Stimulated activated naive CD4-positive, alpha-beta T cell (primary cell): ENCODE measurements around the gene KIF23.

Experiments
- DNase-seq, 6 experiments: peaks; one replicate each; lab custom pipeline; 2025; lab: John Stamatoyannopoulos, UW

The KIF23 gene

DNA sequence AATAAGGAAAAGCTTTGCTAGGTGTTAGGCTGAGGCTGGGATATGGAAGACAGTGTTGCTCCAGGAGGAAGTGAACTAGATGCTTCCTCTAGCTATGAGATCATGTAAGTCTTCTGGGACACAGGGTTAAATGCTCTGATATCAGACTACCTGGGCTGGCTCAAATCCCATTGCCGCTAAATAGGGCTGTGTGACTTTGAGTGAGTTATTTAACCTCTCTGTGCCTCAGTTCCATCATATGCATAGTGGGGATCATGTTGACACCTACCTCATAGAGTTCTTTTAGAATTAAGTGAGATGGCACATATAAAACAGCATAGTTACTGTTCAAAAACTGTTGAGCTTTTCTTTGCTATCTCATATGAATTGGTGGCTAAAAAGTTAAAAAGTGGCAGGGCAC lies 51.1 kb downstream of the KIF23 start:
- DNase-seq: no peak

GRCh38 chr15:69466733-69467132 lies 52.6 kb downstream of the KIF23 start:
- DNase-seq: no peak

GRCh38 chr15:69467636-69468035 lies 53.5 kb downstream of the KIF23 start:
- DNase-seq: no peak

DNA sequence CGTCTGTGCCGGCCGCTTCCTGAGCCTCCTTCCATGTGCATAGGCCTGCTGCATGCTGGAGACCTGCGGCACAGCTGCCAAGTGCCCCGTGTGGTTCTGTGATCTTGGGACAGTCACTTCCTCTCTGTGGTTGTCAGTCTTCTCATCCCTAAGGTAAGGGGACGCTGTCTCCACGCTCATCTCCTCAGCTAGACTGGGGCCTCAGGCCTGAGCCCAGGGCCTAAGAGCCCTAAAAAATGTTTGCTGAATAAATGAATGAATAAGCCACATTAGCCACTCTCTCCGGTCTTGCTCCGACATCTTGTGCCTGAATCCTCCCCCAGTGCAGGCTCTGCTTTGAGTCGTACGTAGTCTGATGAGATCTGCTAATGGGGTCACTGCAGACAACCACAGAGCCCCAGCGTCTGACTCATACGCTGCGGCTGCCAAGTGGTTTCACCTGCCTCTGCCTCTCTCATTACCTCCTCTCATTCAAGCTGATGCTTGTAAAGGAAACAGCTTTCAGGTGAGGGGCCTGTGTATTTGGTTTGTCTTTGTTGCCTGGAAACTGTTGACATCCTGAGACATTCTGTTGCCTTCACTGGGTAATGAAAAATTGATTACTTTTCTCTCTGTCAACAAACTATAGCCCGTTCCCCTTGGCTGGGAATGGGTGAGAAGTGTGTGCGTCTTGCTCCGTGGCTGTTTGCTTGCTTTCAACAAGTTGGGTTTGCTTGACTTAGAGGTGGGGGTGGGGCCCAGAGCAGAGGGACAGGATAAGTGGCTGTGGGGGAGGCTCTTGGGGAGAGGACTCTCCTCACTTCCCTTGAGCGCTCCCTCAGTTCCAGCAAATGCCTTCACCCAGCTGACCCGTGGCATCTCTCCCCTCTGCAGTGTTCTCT lies 54.3 kb downstream of the KIF23 start:
- peak; percentile 60 to 88 (median 76) for DNase-seq

DNA sequence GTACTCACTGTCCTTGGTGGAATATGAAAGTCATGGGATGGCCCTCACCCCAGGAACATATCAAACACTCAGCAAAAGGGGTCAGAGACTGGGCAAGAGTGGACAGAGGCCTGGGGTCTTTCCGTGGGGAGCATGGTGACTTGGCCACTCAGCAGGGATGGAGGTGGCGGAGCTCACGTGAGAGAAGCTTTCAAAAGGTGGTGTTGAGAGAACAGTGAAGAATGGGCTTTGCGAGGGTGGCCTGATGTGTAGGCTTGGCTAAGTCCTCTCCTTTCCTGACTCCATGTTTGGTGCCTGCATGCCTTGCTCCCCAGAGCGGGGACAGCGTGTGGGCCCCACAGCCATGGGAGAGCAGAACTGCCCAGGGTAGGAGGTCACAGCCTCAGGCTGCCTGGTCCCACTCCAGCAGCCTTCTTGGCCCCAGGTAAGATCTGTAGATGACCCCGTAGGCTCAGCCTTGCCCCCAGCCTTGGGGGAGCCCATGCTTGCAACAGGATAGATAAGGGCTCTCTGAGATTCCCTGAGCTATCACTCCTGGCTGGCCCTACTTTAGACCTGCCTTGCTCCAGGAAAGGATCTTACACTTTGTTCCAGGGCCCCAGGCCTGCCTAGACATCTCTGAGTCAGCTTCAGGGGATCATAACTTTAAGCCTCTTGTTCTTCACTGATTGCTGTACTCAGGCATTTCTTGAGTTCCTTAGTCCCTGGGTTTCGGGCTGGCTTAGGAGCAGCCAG lies 55.5 kb downstream of the KIF23 start:
- no peak for DNase-seq

- no peak for DNase-seq
These were observed 57.9 kb downstream of the KIF23 start for GRCh38 chr15:69472046-69472445.

GRCh38 chr15:69472562-69472961 lies 58.4 kb downstream of the KIF23 start:
- no peak for DNase-seq

DNA sequence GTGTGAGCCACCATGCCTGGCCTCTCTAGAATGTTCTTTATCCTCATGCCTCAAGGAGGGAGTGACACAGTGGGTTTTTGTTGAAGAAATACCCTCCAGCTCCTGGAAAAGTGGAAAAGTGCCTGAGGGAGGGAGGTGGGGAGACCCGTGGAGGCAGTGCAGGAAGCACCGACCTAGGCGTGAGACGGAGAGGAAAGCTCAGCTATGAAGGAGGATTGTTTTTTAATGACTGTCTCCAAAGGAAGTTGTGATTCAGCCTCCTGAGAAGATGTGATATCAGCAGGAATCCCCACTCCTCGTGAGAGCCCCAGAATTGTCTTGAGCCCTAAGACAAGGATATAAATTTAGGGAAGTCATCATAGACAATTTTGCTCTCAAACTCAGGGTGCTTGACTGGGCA lies 60.1 kb downstream of the KIF23 start:
- no peak for DNase-seq

- DNase-seq: no peak
These were observed 60.8 kb downstream of the KIF23 start for GRCh38 chr15:69474846-69475455.

DNA sequence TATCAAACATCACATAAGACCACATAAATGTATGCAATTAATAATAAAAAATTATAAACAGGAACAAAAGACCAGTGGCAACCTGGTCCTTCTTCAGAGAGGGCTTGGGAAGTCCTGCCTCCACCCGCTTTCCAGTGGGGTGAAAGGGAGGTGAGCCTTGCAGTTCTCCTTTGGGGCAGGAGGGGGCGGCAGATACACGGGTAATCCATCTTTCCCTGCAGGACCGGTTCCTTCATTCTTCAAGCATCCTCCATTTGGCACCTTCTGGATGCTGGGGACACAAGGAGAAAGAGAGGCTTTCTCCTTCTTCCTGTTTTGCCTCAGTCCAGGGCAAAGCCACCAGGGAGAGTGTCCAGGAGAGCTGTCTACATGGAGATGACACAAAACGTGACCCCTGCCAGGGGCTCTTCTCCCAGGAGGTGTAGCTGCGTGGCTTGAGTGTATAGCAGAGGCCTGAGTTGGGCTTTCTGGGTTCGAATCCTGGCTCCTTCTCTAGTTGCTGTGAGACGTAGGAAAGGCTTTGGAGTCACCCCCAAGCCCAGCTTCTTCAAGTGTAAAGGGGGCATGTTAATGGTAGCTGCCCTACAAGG lies 61.7 kb downstream of the KIF23 start:
- peak; percentile 21 to 76 (median 55) for DNase-seq

DNA sequence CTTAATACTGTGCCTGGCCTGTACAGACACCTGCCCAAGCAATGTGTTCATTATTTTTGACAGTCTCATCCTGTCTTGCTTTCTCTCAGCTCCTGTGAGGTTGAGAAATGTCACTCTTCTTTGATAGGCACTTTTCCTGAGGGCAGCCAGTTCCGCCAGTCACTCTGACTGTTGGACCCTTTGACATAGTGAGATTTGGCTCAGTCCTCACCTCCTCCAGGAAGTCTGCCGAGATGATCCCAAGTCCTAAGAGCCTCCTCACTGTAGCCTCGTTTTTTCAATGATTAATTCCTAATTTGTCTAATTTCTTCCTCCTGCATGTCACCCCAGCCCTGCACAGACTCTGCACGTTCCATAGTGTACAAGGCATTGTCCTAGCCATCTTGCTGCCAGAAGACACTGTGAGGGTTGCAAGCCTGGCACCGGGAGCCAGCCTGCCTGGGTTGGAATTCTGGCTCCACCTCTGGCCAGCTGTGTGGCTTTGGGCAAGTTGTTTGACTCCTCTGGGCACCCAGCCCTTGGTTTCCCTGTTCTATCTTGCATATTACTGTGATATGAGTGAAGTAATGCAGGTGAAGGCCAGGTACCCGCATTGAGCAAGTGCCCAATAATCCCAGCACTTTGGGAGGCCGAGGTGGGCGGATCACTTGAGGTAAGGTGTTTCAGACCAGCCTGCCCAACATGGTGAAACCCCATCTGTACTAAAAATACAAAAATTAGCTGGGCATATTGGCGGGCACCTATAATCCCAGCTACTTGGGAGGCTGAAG lies 62.7 kb downstream of the KIF23 start:
- DNase-seq: no peak

DNA sequence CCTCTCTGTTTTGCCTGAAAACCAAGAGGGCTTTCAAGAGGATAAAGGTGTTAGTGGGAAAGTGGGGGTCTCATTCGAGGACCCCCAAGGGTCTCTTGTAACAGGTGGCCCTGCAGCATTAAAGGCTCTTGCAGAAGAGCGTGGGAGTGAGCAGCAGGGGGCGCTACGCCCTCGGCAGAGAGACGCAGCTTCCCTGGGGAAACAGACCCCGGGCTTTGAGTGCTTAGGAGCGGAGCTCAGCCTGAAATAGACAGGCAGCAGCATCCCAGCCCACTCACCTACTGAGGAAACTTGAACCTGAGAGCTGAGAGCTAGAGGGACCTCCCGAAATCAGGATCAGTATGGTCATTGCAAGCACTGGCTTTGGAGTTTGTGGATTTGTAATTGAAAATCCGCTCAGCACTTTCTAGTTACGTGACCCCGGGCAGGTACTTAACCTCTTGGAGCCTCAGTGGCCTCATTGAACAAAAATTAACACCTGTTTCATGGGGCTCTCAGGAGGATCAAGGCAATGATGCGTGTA lies 64.2 kb downstream of the KIF23 start:
- peak in 4 of 6 experiments; percentile 3 to 16 (median 13) for DNase-seq

- DNase-seq: no peak
These were observed 64.9 kb downstream of the KIF23 start for GRCh38 chr15:69479081-69479480.

GRCh38 chr15:69479971-69480370 lies 65.8 kb downstream of the KIF23 start:
- no peak for DNase-seq

DNA sequence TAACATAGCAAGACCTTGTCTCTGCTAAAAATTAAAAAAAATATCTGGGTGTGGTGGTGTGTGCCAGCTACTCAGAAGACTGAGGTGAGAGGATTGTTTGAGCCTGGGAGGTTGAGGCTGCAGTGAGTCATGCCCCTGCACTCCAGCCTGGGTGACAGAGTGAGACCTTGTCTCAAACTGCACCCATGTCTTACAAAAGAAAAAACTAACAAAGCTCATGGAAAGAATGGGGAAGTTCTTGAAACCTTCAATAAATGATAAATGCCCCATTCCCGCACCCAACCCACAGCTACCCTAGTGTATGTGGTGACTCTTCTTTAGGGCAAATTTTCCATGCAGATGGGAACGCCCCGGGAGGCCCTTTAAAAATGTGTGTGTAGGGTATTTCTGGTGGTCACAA lies 66.8 kb downstream of the KIF23 start:
- no peak for DNase-seq

DNA sequence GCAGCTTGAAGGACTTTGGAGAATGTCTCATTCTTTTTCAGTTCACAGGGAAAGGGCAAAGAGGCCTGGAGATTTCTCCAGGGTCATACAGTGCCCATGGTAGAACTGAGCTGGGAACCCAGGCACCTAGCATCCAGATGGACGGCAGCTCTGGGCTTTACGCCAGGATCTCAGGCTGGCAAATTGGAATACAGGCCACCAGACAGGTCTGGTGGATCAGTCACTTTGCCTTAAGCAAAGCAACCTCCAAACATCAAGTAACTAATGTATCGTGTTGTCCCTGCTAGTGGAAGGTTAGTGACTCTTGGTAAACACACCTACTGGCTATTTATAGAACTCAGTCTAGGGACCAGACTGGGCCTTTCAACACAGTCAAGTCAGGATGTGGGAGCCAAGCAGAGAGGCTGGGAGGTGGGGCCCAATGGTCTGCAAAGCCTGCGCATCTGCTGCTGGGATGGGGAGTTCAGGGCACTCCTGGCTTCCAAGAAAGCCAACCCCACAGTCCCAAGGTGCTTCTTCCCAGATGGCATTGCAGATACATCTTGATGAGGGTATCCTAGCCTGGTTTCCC lies 68.6 kb downstream of the KIF23 start:
- no peak for DNase-seq

DNA sequence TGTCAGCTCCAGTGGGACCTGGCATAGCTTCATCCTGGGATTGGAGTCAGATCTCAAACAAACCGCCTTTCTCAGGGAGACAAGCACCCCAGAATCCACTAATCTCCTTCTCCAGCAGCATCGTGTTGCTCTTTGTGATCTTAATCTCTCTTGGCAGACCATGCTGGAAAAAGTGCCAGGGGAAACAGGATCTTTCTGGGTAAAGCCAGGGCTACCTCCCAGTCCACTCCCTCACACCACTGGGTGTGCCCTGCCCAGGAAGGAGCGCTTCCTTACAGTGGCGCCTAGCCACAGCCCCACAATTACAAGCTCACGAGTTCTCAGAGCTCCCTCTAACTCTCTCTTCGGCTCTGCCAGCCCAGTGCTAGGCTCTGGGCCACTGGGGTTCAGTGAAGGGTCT lies 70.7 kb downstream of the KIF23 start:
- DNase-seq: no peak

DNA sequence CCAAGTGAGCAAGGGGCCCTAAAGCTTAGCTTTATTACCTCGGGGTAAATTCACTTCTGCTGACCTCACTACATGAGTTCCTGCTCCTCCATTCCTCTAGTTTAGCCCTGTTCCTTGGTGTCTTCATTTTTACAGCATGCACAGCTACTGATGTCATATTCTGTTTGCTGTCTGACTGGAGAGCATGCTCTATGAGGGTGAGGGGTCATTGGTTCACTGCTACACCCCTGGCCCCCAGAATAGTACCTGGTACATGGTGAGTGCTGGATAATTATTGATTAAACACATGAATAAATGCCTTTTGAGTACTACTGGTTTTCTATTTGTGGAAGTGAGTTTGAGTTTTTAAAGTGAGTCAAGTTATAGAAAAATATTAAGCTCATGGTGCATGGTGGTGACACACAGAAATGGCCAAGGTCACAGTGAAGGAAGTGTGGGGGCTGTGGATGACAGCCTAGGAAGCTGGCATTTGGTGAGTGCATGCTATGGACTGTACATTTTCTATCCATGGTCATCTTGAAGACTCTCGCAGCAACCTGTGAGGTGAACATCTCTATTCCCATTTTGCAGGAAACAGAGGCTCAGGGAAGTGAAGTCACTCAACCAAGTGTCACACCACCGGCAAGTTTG lies 72.4 kb downstream of the KIF23 start:
- no peak for DNase-seq

DNA sequence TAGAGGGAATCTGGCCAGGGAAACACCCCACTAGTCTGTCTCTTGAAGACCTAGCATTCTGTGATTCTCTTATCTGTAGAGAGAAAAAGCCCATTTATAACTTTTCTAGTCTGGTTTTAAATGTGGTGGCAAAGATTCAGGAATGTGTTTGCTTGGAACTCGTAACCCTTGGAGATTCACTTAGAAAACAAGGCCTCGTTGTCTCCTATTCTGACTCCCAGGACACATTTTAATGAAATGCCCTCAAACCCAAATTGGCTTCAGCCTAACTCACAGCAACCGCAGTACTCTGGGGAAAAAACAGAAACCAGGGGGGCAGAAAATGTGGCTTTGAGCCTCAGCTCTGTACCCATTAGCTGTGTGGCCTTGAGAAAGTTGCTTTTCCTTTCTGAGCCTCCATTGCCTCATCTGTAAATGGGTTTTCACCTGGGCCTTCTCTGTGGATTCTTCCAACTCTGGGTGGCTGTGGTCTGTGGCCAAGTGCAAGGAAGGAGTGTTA lies 75.0 kb downstream of the KIF23 start:
- no peak for DNase-seq

GRCh38 chr15:69490356-69491037 lies 76.3 kb downstream of the KIF23 start:
- no peak for DNase-seq
